Ovary (tissue), 3 donors: ENCODE data around the gene CLEC10A.

Experiments
- CTCF ChIP-seq, 3 donors: fragments of 450-650 bp in 2 of 3; fragments of 200-600 bp in 1 of 3; IDR thresholded peaks; one replicate each; pipeline versions ENCODE4 v1.5.1 to v1.8.0; 2016 to 2022; ENCODE audit warnings: antibody characterized with exemption in 3 of 3, mild to moderate bottlenecking in 1 of 3
- POLR2A ChIP-seq: fragments of 450-650 bp; IDR thresholded peaks from one replicate; pipeline ENCODE4 v1.6.1; 2017; ENCODE audit warnings: antibody characterized with exemption, mild to moderate bottlenecking, moderate library complexity
- donor health status: DM: no; HTN: no; CAD: no.

GRCh38 chr17:7122381-7122780, 42.3 kb upstream of the CLEC10A start:
- TF ChIP-seq CTCF (IDR thresholded peaks at IDR 0.05) (no peak), POLR2A (no peak)
